WTC11 (cell line): ENCODE measurements around the gene UBFD1. TPM values are rescaled to one million over a fixed set of nuclear protein-coding genes. Genes with fewer than 3 reads are reported as not detected.

Source experiments
- ATAC-seq: fragments of 200-7000 bp; cut with Tn5 transposase; 2 replicates; pipeline ENCODE4 v1.10.0; 2021; ENCODE audit warnings: mild to moderate bottlenecking, moderate library complexity
- CTCF ChIA-PET: fragments of 300-600 bp; sonication (Branson Sonifier 250); formaldehyde crosslinking; loops from one replicate; lab custom pipeline; 2021; ENCODE audit warnings: antibody characterized with exemption; lab: Charles Lee
- POLR2A ChIA-PET: fragments of 350-600 bp; sonication (Branson Sonifier 250); formaldehyde crosslinking; loops from one replicate; lab custom pipeline; 2021; ENCODE audit warnings: antibody characterized with exemption; lab: Charles Lee
- DNase-seq: peaks from one replicate; pipeline ENCODE4 v3.0.0; 2021; ENCODE audit warnings: low spot score
- H3K27ac Mint-ChIP-seq: 2 replicates; pipeline ENCODE4 v1.8.0; 2021; ENCODE audit warnings: mixed read lengths
- H3K27me3 Mint-ChIP-seq: 2 replicates; pipeline ENCODE4 v1.8.0; 2021; ENCODE audit warnings: low read depth, mild to moderate bottlenecking, moderate library complexity, mixed read lengths
- H3K36me3 Mint-ChIP-seq: 2 replicates; pipeline ENCODE4 v1.8.0; 2021; ENCODE audit warnings: mixed read lengths
- H3K4me1 Mint-ChIP-seq: 2 replicates; pipeline ENCODE4 v1.8.0; 2022; ENCODE audit warnings: mixed read lengths
- H3K4me3 Mint-ChIP-seq: 2 replicates; pipeline ENCODE4 v1.8.0; 2021; ENCODE audit warnings: mild to moderate bottlenecking, moderate library complexity, mixed read lengths
- H3K9me3 Mint-ChIP-seq: 2 replicates; pipeline ENCODE4 v1.8.0; 2021; ENCODE audit warnings: mixed read lengths
- ATF3 ChIP-seq: sonication (generic); formaldehyde crosslinking; conservative IDR thresholded peaks from 2 replicates; pipeline ENCODE4 v1.8.1; 2022; ENCODE audit warnings: mild to moderate bottlenecking, missing genetic modification reagents
- CREB1 ChIP-seq: sonication (generic); formaldehyde crosslinking; IDR thresholded peaks from 2 replicates; pipeline ENCODE4 v1.8.0; 2023; ENCODE audit warnings: mild to moderate bottlenecking, missing genetic modification reagents
- ELF4 ChIP-seq: sonication (generic); formaldehyde crosslinking; IDR thresholded peaks from 2 replicates; pipeline ENCODE4 v1.8.1; 2022; ENCODE audit warnings: low read depth, mild to moderate bottlenecking, moderate library complexity, missing genetic modification reagents
- ETV6 ChIP-seq: sonication (generic); formaldehyde crosslinking; IDR thresholded peaks from 2 replicates; pipeline ENCODE4 v1.8.1; 2022; ENCODE audit warnings: mild to moderate bottlenecking, missing genetic modification reagents
- FOXK1 ChIP-seq: sonication (generic); formaldehyde crosslinking; IDR thresholded peaks from 2 replicates; pipeline ENCODE4 v1.8.0; 2022; ENCODE audit warnings: mild to moderate bottlenecking, moderate library complexity, missing genetic modification reagents
- JUN ChIP-seq: sonication (generic); formaldehyde crosslinking; IDR thresholded peaks from 2 replicates; pipeline ENCODE4 v1.8.0; 2023; ENCODE audit warnings: mild to moderate bottlenecking, missing genetic modification reagents
- KAT7 ChIP-seq: sonication (generic); formaldehyde crosslinking; IDR thresholded peaks from 2 replicates; pipeline ENCODE4 v1.8.1; 2023; ENCODE audit warnings: missing genetic modification reagents, mild to moderate bottlenecking, borderline replicate concordance
- NFE2L1 ChIP-seq: sonication (generic); formaldehyde crosslinking; IDR thresholded peaks from 2 replicates; pipeline ENCODE4 v1.8.1; 2023; ENCODE audit warnings: missing genetic modification reagents
- NR1H2 ChIP-seq: sonication (generic); formaldehyde crosslinking; IDR thresholded peaks from 2 replicates; pipeline ENCODE4 v1.9.0; 2021; ENCODE audit warnings: mild to moderate bottlenecking, moderate library complexity, missing genetic modification reagents
- PRDM15 ChIP-seq: sonication (generic); formaldehyde crosslinking; IDR thresholded peaks from 2 replicates; pipeline ENCODE4 v1.8.0; 2022; ENCODE audit warnings: missing genetic modification reagents
- PREB ChIP-seq: sonication (generic); formaldehyde crosslinking; IDR thresholded peaks from 2 replicates; pipeline ENCODE4 v1.8.1; 2022; ENCODE audit warnings: mild to moderate bottlenecking, missing genetic modification reagents, moderate library complexity, borderline replicate concordance
- SP1 ChIP-seq: sonication (generic); formaldehyde crosslinking; conservative IDR thresholded peaks from 2 replicates; pipeline ENCODE4 v1.8.1; 2022; ENCODE audit warnings: missing genetic modification reagents
- ZNF512 ChIP-seq: sonication (generic); formaldehyde crosslinking; IDR thresholded peaks from 2 replicates; pipeline ENCODE4 v1.8.1; 2022; ENCODE audit warnings: missing genetic modification reagents, borderline replicate concordance
- total RNA-seq: library from RNA; stranded (reverse); gene quantifications from 3 replicates; pipeline ENCODE4 v1.2.3, GENCODE V29; 2021
- TF ChIP-seq, protein P1 (sequence below): sonication (generic); formaldehyde crosslinking; IDR thresholded peaks from 2 replicates; pipeline ENCODE4 v1.8.1; 2023; ENCODE audit warnings: mild to moderate bottlenecking, missing genetic modification reagents, moderate library complexity
- TF ChIP-seq, protein P2 (sequence below): sonication (generic); formaldehyde crosslinking; IDR thresholded peaks from 2 replicates; pipeline ENCODE4 v1.8.1; 2023; ENCODE audit warnings: mild to moderate bottlenecking, moderate library complexity, missing genetic modification reagents
- TF ChIP-seq, protein P3 (sequence below): fragments of 250-450 bp; sonication (Bioruptor Pico); IDR thresholded peaks from 2 replicates; pipeline ENCODE4 v1.9.0; 2021; ENCODE audit warnings: mild to moderate bottlenecking
- TF ChIP-seq, protein P4 (sequence below): fragments of 200-600 bp; IDR thresholded peaks from 2 replicates; pipeline ENCODE4 v1.8.0; 2022; ENCODE audit warnings: antibody characterized with exemption
- TF ChIP-seq, protein P5 (sequence below): sonication (generic); formaldehyde crosslinking; IDR thresholded peaks from 2 replicates; pipeline ENCODE4 v1.8.0; 2022; ENCODE audit warnings: mild to moderate bottlenecking, missing genetic modification reagents

UBFD1 gene
- total RNA-seq, 1 experiment from 2014 or later: 128 TPM

GRCh38 chr16:23523321-23523720, 34.2 kb upstream of the UBFD1 start:
- H3K4me1 Mint-ChIP-seq: no peaks in the 10 kb centered on the region
- H3K27me3 Mint-ChIP-seq: no peaks in the 10 kb centered on the region
- ChIA-PET CTCF (no interaction called here), POLR2A (no interaction called here)
- TF ChIP-seq, protein P1, sequence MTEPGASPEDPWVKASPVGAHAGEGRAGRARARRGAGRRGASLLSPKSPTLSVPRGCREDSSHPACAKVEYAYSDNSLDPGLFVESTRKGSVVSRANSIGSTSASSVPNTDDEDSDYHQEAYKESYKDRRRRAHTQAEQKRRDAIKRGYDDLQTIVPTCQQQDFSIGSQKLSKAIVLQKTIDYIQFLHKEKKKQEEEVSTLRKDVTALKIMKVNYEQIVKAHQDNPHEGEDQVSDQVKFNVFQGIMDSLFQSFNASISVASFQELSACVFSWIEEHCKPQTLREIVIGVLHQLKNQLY (CRISPR knock-in tag): no peak
- TF ChIP-seq, protein P2, sequence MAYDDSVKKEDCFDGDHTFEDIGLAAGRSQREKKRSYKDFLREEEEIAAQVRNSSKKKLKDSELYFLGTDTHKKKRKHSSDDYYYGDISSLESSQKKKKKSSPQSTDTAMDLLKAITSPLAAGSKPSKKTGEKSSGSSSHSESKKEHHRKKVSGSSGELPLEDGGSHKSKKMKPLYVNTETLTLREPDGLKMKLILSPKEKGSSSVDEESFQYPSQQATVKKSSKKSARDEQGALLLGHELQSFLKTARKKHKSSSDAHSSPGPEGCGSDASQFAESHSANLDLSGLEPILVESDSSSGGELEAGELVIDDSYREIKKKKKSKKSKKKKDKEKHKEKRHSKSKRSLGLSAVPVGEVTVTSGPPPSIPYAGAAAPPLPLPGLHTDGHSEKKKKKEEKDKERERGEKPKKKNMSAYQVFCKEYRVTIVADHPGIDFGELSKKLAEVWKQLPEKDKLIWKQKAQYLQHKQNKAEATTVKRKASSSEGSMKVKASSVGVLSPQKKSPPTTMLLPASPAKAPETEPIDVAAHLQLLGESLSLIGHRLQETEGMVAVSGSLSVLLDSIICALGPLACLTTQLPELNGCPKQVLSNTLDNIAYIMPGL (CRISPR knock-in tag): no peak
- TF ChIP-seq ETV6 (CRISPR knock-in tag) (no peak), KAT7 (CRISPR knock-in tag) (no peak)
- ATAC-seq: no peak
- DNase-seq: no peak
- no peak overlapping the region for H3K27ac Mint-ChIP-seq
- H3K4me3 Mint-ChIP-seq: no peak overlapping the region
- no peaks in the 10 kb centered on the region for H3K9me3 Mint-ChIP-seq
- H3K36me3 Mint-ChIP-seq: peaks cover 64% of the 10 kb centered on the region

DNA sequence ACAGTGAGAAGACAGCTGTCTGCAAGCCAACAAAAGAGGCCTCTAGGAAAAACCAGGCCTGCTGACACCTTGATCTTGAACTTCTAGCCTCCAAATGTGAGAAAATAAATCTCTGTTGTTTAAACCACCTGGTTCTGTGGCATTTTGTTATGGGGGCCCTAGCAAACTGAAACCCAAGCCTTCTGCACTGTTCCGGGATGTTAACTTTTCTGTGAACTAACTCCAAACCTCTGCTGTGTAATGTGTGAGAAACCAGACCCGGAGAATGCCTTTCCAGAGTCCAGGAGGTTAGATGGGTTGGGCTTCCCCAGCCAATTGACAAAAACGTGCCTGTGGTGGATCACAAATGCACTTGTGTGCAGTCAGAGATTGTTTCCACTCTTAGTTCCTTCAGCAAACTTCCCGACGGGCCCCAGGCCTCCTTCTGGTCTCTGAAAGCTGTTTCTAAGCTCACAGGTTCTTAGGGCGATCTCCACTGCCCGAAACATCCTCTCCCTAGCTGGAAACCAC, 33.6 kb upstream of the UBFD1 start:
- Mint-ChIP-seq H3K4me1 (no peaks in the 10 kb centered on the region), H3K9me3 (no peaks in the 10 kb centered on the region), H3K4me3 (no peak overlapping the region), H3K27me3 (no peaks in the 10 kb centered on the region), H3K27ac (no peak overlapping the region), H3K36me3 (peaks cover 68% of the 10 kb centered on the region)
- POLR2A ChIA-PET: no interaction called here
- DNase-seq (no peak), ATAC-seq (no peak)
- CTCF ChIA-PET: no interaction called here
- no peak for TF ChIP-seq PREB (CRISPR knock-in tag)
- TF ChIP-seq ELF4 (CRISPR knock-in tag): no peak
- TF ChIP-seq FOXK1: no peak
- TF ChIP-seq PRDM15 (CRISPR knock-in tag): no peak
- no peak for TF ChIP-seq ATF3 (CRISPR knock-in tag)
- no peak for TF ChIP-seq JUN (CRISPR knock-in tag)
- no peak for TF ChIP-seq NFE2L1 (CRISPR knock-in tag)
- no peak for TF ChIP-seq ETV6 (CRISPR knock-in tag)
- TF ChIP-seq, protein P3, sequence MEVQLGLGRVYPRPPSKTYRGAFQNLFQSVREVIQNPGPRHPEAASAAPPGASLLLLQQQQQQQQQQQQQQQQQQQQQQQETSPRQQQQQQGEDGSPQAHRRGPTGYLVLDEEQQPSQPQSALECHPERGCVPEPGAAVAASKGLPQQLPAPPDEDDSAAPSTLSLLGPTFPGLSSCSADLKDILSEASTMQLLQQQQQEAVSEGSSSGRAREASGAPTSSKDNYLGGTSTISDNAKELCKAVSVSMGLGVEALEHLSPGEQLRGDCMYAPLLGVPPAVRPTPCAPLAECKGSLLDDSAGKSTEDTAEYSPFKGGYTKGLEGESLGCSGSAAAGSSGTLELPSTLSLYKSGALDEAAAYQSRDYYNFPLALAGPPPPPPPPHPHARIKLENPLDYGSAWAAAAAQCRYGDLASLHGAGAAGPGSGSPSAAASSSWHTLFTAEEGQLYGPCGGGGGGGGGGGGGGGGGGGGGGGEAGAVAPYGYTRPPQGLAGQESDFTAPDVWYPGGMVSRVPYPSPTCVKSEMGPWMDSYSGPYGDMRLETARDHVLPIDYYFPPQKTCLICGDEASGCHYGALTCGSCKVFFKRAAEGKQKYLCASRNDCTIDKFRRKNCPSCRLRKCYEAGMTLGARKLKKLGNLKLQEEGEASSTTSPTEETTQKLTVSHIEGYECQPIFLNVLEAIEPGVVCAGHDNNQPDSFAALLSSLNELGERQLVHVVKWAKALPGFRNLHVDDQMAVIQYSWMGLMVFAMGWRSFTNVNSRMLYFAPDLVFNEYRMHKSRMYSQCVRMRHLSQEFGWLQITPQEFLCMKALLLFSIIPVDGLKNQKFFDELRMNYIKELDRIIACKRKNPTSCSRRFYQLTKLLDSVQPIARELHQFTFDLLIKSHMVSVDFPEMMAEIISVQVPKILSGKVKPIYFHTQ (CRISPR knock-in tag): no peak
- no peak for TF ChIP-seq CREB1 (CRISPR knock-in tag)
- no peak for TF ChIP-seq NR1H2 (CRISPR knock-in tag)
- TF ChIP-seq, protein P4, sequence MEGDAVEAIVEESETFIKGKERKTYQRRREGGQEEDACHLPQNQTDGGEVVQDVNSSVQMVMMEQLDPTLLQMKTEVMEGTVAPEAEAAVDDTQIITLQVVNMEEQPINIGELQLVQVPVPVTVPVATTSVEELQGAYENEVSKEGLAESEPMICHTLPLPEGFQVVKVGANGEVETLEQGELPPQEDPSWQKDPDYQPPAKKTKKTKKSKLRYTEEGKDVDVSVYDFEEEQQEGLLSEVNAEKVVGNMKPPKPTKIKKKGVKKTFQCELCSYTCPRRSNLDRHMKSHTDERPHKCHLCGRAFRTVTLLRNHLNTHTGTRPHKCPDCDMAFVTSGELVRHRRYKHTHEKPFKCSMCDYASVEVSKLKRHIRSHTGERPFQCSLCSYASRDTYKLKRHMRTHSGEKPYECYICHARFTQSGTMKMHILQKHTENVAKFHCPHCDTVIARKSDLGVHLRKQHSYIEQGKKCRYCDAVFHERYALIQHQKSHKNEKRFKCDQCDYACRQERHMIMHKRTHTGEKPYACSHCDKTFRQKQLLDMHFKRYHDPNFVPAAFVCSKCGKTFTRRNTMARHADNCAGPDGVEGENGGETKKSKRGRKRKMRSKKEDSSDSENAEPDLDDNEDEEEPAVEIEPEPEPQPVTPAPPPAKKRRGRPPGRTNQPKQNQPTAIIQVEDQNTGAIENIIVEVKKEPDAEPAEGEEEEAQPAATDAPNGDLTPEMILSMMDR: no peak
- TF ChIP-seq ZNF512 (CRISPR knock-in tag): no peak
- TF ChIP-seq, protein P5, sequence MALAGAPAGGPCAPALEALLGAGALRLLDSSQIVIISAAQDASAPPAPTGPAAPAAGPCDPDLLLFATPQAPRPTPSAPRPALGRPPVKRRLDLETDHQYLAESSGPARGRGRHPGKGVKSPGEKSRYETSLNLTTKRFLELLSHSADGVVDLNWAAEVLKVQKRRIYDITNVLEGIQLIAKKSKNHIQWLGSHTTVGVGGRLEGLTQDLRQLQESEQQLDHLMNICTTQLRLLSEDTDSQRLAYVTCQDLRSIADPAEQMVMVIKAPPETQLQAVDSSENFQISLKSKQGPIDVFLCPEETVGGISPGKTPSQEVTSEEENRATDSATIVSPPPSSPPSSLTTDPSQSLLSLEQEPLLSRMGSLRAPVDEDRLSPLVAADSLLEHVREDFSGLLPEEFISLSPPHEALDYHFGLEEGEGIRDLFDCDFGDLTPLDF (CRISPR knock-in tag): no peak
- no peak for TF ChIP-seq SP1 (CRISPR knock-in tag)
